Fibroblast of the aortic adventitia (primary cell): Measurements from ENCODE around the gene CHCHD1. TPM values are rescaled to one million over a fixed set of nuclear protein-coding genes. Genes with fewer than 3 reads are reported as not detected.

Experiments used
- DNase-seq: peaks from one replicate; pipeline ENCODE4 v3.0.0-alpha.2; 2010; ENCODE audit warnings: low read depth
- H3K4me3 ChIP-seq: 2 replicates; pipeline ENCODE4 v1.5.1; 2011; ENCODE audit warnings: low read depth, mild to moderate bottlenecking, control low read depth, low read length, moderate library complexity
- CTCF ChIP-seq: IDR thresholded peaks from 2 replicates; pipeline ENCODE4 v1.5.1; 2011; ENCODE audit warnings: mild to moderate bottlenecking, low read length, control low read depth, inconsistent platforms; ENCODE audit not compliant: insufficient read depth
- total RNA-seq: library from RNA; depleted of rRNA; stranded (reverse); fragments of >200 nt; gene quantifications from 2 replicates; pipeline ENCODE4 v1.2.3, GENCODE V29; 2012; ENCODE audit warnings: low replicate concordance

CHCHD1 gene
- total RNA-seq, 1 donor: 20.9 TPM

DNA sequence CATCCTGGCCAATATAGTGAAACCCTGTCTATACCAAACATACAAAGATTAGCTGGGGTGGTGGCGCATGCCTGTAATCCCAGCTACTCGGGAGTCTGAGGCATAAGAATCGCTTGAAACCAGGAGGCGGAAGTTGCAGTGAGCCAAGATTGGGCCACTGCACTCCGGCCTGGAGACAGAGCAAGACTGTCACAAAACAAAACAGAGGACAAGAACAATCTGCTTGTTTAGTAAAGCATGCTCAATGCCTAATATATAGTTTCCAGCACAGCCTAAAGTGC lies 39.5 kb upstream of the CHCHD1 start:
- no peak overlapping the region for H3K4me3 ChIP-seq
- DNase-seq: no peak
- no peak for TF ChIP-seq CTCF

DNA sequence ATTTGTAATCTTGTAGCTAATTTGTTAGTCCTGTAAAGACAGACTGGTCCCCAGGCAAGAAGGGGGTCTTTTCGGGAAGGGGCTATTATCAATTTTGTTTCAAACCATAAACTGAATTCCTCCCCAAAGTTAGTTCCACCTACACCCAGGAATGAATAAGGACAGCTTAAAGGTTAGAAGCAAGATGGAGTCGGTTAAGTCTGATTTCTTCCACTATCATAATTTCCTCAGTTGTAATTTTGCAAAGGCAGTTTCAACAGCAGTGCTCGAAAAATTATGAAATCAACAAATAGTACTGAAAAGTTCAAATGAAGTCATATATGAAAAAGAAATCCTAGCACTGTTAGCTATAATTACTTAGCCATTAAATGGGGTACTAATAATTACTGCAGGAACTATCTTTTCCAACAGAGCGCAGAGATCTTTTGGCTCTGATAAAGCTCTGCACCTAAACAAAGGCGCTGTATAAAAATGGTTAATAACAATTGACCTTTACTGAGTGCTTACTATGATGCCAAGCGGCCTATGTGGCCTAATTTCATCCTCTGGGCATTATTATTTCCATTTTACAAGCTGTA lies 38.4 kb upstream of the CHCHD1 start:
- peak overlapping the region; percentile 96 for H3K4me3 ChIP-seq
- DNase-seq: peak; percentile 8
- no peak for TF ChIP-seq CTCF

GRCh38 chr10:73743905-73744663 lies 37.8 kb upstream of the CHCHD1 start, which contains the start of gene SEC24C:
TSS of gene SEC24C (plus strand) at chr10:73744372. CDS start at chr10:73746833, 2,461 bp downstream.
- peak; percentile 97 for DNase-seq
- H3K4me3 ChIP-seq: peak within 1 kb of the TSS; percentile 96
- peak; percentile 12 for TF ChIP-seq CTCF

DNA sequence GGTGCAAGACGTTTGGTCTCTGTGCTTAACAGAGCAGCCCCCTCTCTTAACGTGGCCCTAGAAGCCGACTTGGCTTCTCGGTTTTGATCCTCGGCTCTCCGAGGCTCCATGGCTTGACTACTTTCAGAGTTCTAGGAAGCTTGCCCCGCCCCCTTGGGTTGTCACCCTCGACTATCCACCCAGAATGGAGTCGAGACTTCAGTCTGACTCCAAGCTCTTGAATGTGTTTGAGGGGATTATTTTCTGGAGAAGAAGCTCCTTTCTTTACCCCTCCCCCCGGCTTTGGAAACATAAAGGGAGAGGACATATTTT lies 37.2 kb upstream of the CHCHD1 start:
- TF ChIP-seq CTCF: no peak
- H3K4me3 ChIP-seq: peak overlapping the region; percentile 96
- peak; percentile 62 for DNase-seq

GRCh38 chr10:73746721-73747120 lies 35.1 kb upstream of the CHCHD1 start:
- no peak for TF ChIP-seq CTCF
- no peak for DNase-seq
- no peak overlapping the region for H3K4me3 ChIP-seq

GRCh38 chr10:73750819-73751218 lies 31.0 kb upstream of the CHCHD1 start:
- no peak for DNase-seq
- H3K4me3 ChIP-seq: no peak overlapping the region
- no peak for TF ChIP-seq CTCF

DNA sequence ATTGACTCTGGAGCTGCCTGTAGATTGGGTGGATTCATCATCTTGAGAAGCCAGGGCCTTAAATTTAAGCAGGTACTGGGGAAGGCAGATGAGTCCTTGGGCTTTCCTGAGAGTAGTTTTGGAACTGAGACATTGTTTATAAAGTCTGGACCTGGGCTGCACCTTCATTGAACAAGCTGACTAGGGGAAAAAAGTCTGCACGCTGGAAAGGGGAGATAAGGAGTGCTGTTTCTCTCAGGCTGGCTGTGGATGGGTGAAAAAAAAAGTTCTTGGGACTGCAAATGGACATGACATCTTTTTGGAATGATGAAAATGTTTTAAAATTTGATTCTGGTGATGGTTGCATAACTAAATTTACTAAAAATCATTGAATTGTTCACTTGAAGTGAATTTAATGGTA lies 25.7 kb upstream of the CHCHD1 start:
- TF ChIP-seq CTCF: no peak
- H3K4me3 ChIP-seq: no peak overlapping the region
- no peak for DNase-seq
